ENCODE data around the gene P2RX6. TPM values are rescaled to one million over a fixed set of nuclear protein-coding genes. Genes with fewer than 3 reads are reported as not detected.

Gene P2RX6
- total and polyA plus RNA-seq, 2 of the 4 experiments (the other 2 are of a cell fraction), result 0.90 to 1.6 TPM

DNA sequence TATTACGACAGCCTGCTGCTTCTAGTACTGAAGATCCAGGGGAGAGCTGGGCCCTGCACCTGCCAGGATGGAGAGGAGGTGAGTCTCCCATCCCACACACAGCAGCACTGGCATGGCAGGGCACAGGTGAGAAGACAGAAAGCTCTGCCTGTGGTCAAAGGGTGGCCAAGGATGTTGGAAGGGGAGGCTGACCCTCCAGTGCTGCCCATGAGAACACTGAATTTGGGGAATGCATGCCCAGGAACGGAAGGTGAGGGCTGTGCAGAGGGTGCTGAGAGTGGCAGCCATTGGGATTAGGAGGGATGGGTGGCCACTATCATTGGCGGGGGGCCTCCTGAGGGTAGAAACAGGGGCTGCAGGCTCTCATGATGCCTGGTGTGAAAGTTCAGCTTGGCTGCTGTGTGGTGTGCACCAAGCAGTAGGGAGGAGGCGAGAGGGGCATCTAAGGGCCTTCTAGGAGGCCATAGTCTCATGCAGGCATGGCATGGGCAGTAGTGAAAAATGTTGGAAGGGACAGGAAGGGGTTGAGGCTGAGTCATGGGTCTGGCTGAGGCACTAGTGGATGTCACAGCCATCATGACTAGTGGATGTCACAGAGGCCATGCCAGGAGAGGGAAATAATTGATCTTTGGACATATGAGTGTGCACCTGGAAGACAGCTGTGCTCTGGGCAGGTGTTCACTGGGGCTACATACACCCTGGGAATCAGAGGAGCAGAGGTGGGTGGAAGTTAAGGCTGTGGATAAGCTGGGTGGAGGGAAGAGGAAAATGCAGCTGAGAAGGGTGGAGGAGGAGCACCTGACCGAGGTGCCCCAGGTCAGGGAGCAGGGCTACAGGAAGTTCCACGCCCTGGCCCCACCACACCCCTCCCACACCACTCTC lies 28.3 kb downstream of the P2RX6 start:
- Histone ChIP-seq H4K5ac (ENCODE audit: low read depth, low read length) (no peak overlapping the region), H2AFZ (replicated peaks; ENCODE audit: low read length, poor library complexity) (no peak overlapping the region), H3K79me1 (ENCODE audit: low read depth in 1 of 2, low read length in 2 of 2) (no peaks in the 10 kb centered on the region), H3K27me3 (ENCODE audit: control insufficient read depth, insufficient read depth, low read length) (no peaks in the 10 kb centered on the region), H2BK120ac (ENCODE audit: low read depth, low read length) (no peak overlapping the region), H3K4me3 (ENCODE audit: insufficient read depth, low read depth, low read length) (no peak overlapping the region), H3K56ac (ENCODE audit: extremely low read depth, insufficient read depth, low read length) (no peak overlapping the region), H2AK9ac (replicated peaks; ENCODE audit: low read depth, low read length, poor library complexity) (peak overlapping the region; percentile 55), H3K9me1 (ENCODE audit: insufficient read depth, low read length) (peaks cover 6% of the 10 kb centered on the region; the same call in 1 of the 2 replicates), H3K14ac (replicated peaks; ENCODE audit: low read depth, low read length) (no peak overlapping the region), H4K8ac (ENCODE audit: low read depth in 2 of 2, low read length in 2 of 2) (no peak overlapping the region), H2BK5ac (ENCODE audit: low read depth, low read length, poor library complexity, severe bottlenecking) (peak overlapping the region; percentile 40), H4K91ac (ENCODE audit: insufficient read depth, low read depth, low read length) (no peak overlapping the region), H3K9me3 (ENCODE audit: control insufficient read depth, insufficient read depth, low read length) (no peaks in the 10 kb centered on the region), H3K23ac (ENCODE audit: low read depth, low read length) (no peak overlapping the region), H3K9ac (ENCODE audit: low read depth, low read length) (no peak overlapping the region), H2BK20ac (ENCODE audit: low read depth, low read length) (no peak overlapping the region), H2AK5ac (ENCODE audit: low read depth, low read length) (peak overlapping the region; percentile 76), H2BK15ac (ENCODE audit: low read depth, low read length) (no peak overlapping the region), H3K36me3 (ENCODE audit: control insufficient read depth, insufficient read depth, low read length) (no peaks in the 10 kb centered on the region), H3K4ac (ENCODE audit: low read depth, low read length) (no peak overlapping the region; the same call in 1 of the 2 replicates), H4K20me1 (ENCODE audit: insufficient read depth, low read length) (no peaks in the 10 kb centered on the region), H3K4me1 (ENCODE audit: control insufficient read depth, insufficient read depth, low read length) (peaks cover 17% of the 10 kb centered on the region), H3K4me2 (ENCODE audit: low read depth, low read length) (no peak overlapping the region), H3K18ac (ENCODE audit: low read depth, low read length) (no peak overlapping the region), H3K27ac (ENCODE audit: insufficient read depth, low read length) (no peak overlapping the region)
- CTCF ChIA-PET, result no interaction called here
- 88% methylated on average over 1 of the region's 6 CpGs; no CpG with 5 or more reads in 1 of the 2 experiments for WGBS, 2 experiments (ENCODE audit: extremely low coverage in 2 of 2, insufficient read length in 1 of 2)
- POLR2A ChIA-PET (ENCODE audit: unreplicated experiment), result no interaction called here
- BruUV-seq (replicated peaks), result no TSS peak
- in situ Hi-C loops (cut with MboI; ENCODE audit: low sequenced_read_pairs) (no loop called here), intact Hi-C loops (cut with micrococcal nuclease) (no loop called here), dilution Hi-C loops (cut with HindIII; ENCODE audit: low sequenced_read_pairs, unreplicated experiment) (no loop called here)
- ATAC-seq (ENCODE audit: low read depth) (no peak), DNase-seq (no peak)
- no peak for TF ChIP-seq POLR2A (IDR thresholded peaks at IDR 0.05; ENCODE audit: low read depth, low read length)
- no peak for TF ChIP-seq SMC3 (IDR thresholded peaks at IDR 0.05; ENCODE audit: low read depth, low read length)
- TF ChIP-seq USF2 (IDR thresholded peaks at IDR 0.05; ENCODE audit: low read depth, low read length), result no peak
- TF ChIP-seq CEBPB (IDR thresholded peaks at IDR 0.05; ENCODE audit: low read depth, low read length), result no peak
- no peak for TF ChIP-seq RCOR1 (IDR thresholded peaks at IDR 0.05; ENCODE audit: insufficient replicate concordance, low read length)
- no peak for TF ChIP-seq CTCF (conservative IDR thresholded peaks at IDR 0.05; ENCODE audit: low read depth, low read length)
- no peak for TF ChIP-seq RAD21 (IDR thresholded peaks at IDR 0.05; ENCODE audit: low read length)
- TF ChIP-seq BHLHE40 (IDR thresholded peaks at IDR 0.05; ENCODE audit: low read depth, low read length), result no peak
- TF ChIP-seq MAFK (IDR thresholded peaks at IDR 0.05; ENCODE audit: low read depth, low read length), result no peak
- TF ChIP-seq MXI1 (IDR thresholded peaks at IDR 0.05; ENCODE audit: borderline replicate concordance, low read depth, low read length), result no peak
- TF ChIP-seq NFE2L2 (IDR thresholded peaks at IDR 0.05; ENCODE audit: low read depth, low read length), result no peak
- no peak for TF ChIP-seq CHD1 (IDR thresholded peaks at IDR 0.05; ENCODE audit: low read depth, low read length)
- TF ChIP-seq MAZ (IDR thresholded peaks at IDR 0.05; ENCODE audit: borderline replicate concordance, low read depth, low read length), result no peak
- TF ChIP-seq RFX5 (IDR thresholded peaks at IDR 0.05; ENCODE audit: low read depth, low read length), result no peak
- TF ChIP-seq, protein P1, sequence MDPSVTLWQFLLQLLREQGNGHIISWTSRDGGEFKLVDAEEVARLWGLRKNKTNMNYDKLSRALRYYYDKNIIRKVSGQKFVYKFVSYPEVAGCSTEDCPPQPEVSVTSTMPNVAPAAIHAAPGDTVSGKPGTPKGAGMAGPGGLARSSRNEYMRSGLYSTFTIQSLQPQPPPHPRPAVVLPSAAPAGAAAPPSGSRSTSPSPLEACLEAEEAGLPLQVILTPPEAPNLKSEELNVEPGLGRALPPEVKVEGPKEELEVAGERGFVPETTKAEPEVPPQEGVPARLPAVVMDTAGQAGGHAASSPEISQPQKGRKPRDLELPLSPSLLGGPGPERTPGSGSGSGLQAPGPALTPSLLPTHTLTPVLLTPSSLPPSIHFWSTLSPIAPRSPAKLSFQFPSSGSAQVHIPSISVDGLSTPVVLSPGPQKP (IDR thresholded peaks at IDR 0.05; ENCODE audit: borderline replicate concordance, low read depth, low read length), result no peak
